GM12874 (cell line): ENCODE measurements around the gene PHOSPHO2.

Experiments used
- CTCF ChIP-seq: IDR thresholded peaks from 2 replicates; pipeline ENCODE4 v1.5.1; 2011; ENCODE audit warnings: low read depth, mild to moderate bottlenecking, control low read depth, low read length, moderate library complexity; ENCODE audit not compliant: insufficient read depth

Gene PHOSPHO2

DNA sequence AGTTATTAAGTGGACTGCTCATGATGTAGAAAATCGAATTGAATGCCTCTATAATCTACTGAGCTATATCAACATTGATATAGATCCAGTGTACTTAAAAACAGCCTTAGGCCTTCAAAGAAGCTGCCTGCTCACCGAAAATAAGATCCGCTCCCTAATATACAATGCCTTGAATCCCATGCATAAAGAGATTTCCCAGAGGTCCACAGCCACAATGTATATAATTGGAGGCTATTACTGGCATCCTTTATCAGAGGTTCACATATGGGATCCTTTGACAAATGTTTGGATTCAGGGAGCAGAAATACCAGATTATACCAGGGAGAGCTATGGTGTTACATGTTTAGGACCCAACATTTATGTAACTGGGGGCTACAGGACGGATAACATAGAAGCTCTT, 41.4 kb downstream of the PHOSPHO2 start:
- TF ChIP-seq CTCF, result no peak

- no peak for TF ChIP-seq CTCF
Measured at GRCh38 chr2:169736902-169737301, 42.6 kb downstream of the PHOSPHO2 start.

GRCh38 chr2:169738566-169739229, 44.4 kb downstream of the PHOSPHO2 start:
- TF ChIP-seq CTCF, result no peak

DNA sequence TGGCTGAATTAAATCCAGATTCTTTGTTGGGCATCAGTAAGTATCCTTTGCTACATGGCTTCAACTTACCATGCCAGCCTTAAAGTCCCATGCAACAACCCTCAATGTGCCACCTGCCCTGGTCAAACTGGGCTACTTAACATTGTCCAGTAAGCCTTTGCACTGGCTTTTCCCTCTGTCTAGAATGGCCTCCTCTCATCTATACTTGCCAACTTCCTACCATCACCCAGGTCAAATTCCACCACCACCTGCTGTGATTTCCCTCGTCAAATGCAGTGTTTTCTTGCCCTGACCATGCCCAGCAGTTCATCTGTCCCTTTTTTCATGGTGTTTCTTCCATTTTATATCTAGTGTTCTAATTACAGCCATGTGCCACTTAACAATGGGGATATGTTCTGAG, 45.1 kb downstream of the PHOSPHO2 start:
- no peak for TF ChIP-seq CTCF

GRCh38 chr2:169743549-169743948, 49.3 kb downstream of the PHOSPHO2 start:
- TF ChIP-seq CTCF, result no peak

GRCh38 chr2:169746240-169746639, 52.0 kb downstream of the PHOSPHO2 start:
- no peak for TF ChIP-seq CTCF

DNA sequence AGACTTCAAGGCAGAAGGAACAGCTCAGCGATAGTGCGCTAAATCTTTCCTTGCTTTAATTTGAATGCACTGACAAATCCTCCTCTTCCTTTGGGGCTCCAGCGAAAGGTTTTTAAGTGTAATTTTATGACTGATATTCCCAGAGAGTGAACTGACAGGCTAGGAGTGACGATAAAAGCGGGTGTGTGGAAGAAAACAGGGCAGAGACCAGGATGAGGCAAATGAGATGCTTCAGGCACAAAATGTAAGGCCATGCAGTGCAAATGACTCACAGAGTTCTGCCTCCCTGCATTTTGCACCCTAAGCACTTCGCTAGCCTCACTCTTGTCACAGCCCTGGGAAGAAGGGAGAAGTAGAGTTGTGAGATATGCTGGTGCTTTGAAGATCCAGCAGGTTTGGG, 54.0 kb downstream of the PHOSPHO2 start:
- TF ChIP-seq CTCF, result no peak
